Fibroblast of skin of left quadriceps (primary cell): ENCODE results near the gene COQ3.

ENCODE experiments used
- DNase-seq, 2 experiments: peaks; one replicate each; pipeline ENCODE4 v3.0.0-alpha.2; 2013; ENCODE audit warnings: low read depth in 2 of 2

Gene COQ3

GRCh38 chr6:99333068-99333467 is 60.9 kb downstream of the COQ3 start:
- DNase-seq: no peak

- no peak for DNase-seq
Observed at GRCh38 chr6:99331531-99331930, 62.5 kb downstream of the COQ3 start.

GRCh38 chr6:99330159-99330558 is 63.8 kb downstream of the COQ3 start:
- DNase-seq: peak; percentile 31 to 33

- DNase-seq: no peak
Observed at GRCh38 chr6:99324996-99325395, 69.0 kb downstream of the COQ3 start.
